ENCODE measurements around the gene SLC14A1.

DNA sequence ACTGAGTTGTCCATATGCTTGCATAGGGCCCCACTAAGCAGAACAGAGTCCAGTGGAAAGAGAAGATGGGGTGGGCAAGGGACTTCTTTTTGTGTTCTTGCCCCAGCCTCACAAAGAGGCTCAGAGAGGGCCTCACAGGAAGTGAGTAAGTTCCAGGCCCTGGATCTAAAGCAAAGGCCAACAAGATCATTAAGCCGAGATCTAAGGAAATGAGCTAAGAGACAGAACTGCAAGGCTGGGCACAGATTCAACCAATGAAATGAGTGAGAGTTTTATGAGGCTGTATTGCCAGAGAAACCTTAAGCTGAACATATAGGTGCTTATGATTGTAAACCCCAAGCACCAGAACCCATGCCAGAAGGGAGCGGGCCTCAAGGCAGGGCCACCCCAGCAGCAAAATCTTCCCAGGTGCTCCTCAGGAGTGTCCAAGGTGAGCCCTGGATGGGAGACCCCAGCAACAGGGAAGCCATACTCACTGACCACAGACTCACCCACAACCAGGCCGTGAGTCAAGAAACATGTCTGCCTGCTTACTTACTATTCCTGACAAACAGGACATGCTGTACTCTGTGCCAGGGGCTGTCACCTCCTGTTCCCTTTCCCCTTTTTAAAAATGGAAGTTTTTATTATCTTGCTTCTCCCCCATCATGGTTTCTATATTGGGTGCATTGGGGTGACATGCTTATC, 40.2 kb downstream of the SLC14A1 start:
- TF ChIP-seq, protein P1, sequence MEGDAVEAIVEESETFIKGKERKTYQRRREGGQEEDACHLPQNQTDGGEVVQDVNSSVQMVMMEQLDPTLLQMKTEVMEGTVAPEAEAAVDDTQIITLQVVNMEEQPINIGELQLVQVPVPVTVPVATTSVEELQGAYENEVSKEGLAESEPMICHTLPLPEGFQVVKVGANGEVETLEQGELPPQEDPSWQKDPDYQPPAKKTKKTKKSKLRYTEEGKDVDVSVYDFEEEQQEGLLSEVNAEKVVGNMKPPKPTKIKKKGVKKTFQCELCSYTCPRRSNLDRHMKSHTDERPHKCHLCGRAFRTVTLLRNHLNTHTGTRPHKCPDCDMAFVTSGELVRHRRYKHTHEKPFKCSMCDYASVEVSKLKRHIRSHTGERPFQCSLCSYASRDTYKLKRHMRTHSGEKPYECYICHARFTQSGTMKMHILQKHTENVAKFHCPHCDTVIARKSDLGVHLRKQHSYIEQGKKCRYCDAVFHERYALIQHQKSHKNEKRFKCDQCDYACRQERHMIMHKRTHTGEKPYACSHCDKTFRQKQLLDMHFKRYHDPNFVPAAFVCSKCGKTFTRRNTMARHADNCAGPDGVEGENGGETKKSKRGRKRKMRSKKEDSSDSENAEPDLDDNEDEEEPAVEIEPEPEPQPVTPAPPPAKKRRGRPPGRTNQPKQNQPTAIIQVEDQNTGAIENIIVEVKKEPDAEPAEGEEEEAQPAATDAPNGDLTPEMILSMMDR (IDR thresholded peaks at IDR 0.05; ENCODE audit: poor library complexity, severe bottlenecking): no peak
- TF ChIP-seq POLR2AphosphoS5 (IDR thresholded peaks at IDR 0.05): no peak
- no peak for TF ChIP-seq EZH2 (IDR thresholded peaks at IDR 0.05; ENCODE audit: borderline replicate concordance, insufficient read depth, low read length, poor library complexity, severe bottlenecking)
- no peak for TF ChIP-seq RAD21 (conservative IDR thresholded peaks at IDR 0.05)
- TF ChIP-seq MXI1 (conservative IDR thresholded peaks at IDR 0.05; ENCODE audit: poor library complexity, severe bottlenecking): no peak
- TF ChIP-seq TAF1 (IDR thresholded peaks at IDR 0.05; ENCODE audit: low read depth): no peak
- TF ChIP-seq SMC3 (conservative IDR thresholded peaks at IDR 0.05; ENCODE audit: poor library complexity): no peak
- TF ChIP-seq, protein P2, sequence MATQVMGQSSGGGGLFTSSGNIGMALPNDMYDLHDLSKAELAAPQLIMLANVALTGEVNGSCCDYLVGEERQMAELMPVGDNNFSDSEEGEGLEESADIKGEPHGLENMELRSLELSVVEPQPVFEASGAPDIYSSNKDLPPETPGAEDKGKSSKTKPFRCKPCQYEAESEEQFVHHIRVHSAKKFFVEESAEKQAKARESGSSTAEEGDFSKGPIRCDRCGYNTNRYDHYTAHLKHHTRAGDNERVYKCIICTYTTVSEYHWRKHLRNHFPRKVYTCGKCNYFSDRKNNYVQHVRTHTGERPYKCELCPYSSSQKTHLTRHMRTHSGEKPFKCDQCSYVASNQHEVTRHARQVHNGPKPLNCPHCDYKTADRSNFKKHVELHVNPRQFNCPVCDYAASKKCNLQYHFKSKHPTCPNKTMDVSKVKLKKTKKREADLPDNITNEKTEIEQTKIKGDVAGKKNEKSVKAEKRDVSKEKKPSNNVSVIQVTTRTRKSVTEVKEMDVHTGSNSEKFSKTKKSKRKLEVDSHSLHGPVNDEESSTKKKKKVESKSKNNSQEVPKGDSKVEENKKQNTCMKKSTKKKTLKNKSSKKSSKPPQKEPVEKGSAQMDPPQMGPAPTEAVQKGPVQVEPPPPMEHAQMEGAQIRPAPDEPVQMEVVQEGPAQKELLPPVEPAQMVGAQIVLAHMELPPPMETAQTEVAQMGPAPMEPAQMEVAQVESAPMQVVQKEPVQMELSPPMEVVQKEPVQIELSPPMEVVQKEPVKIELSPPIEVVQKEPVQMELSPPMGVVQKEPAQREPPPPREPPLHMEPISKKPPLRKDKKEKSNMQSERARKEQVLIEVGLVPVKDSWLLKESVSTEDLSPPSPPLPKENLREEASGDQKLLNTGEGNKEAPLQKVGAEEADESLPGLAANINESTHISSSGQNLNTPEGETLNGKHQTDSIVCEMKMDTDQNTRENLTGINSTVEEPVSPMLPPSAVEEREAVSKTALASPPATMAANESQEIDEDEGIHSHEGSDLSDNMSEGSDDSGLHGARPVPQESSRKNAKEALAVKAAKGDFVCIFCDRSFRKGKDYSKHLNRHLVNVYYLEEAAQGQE (IDR thresholded peaks at IDR 0.05; ENCODE audit: borderline replicate concordance): no peak
- TF ChIP-seq EP300 (conservative IDR thresholded peaks at IDR 0.05; ENCODE audit: poor library complexity, severe bottlenecking): no peak

Data from neural cell (in vitro differentiated cells).